NCI-H1930 (cell line): ENCODE data around the gene SCUBE2.

ENCODE experiments used
- DNase-seq, 2 experiments: peaks; one replicate each; lab custom pipeline; 2025; lab: John Stamatoyannopoulos, UW

SCUBE2 gene

GRCh38 chr11:9091044-9091922 is at the start of gene SCUBE2:
SCUBE2 (minus strand) TSS chr11:9091599; CDS start chr11:9091528, 71 bp downstream.
- no peak for DNase-seq

- DNase-seq = no peak
Measured at GRCh38 chr11:9141186-9141585, 49.8 kb upstream of the SCUBE2 start.

- DNase-seq = no peak
Measured at GRCh38 chr11:9139628-9140357, 48.4 kb upstream of the SCUBE2 start.

GRCh38 chr11:9138612-9139579 is 47.5 kb upstream of the SCUBE2 start:
- DNase-seq = peak in 1 of 2 experiments; percentile 64

GRCh38 chr11:9138133-9138453 is 46.7 kb upstream of the SCUBE2 start:
- DNase-seq = no peak

GRCh38 chr11:9137293-9138132 is 46.1 kb upstream of the SCUBE2 start:
- DNase-seq = peak; percentile 55 to 61

- no peak for DNase-seq
Measured at GRCh38 chr11:9136741-9137140, 45.3 kb upstream of the SCUBE2 start.

GRCh38 chr11:9133956-9134355 is 42.6 kb upstream of the SCUBE2 start:
- DNase-seq = no peak

- no peak for DNase-seq
Measured at GRCh38 chr11:9132203-9132878, 40.9 kb upstream of the SCUBE2 start.

GRCh38 chr11:9130297-9130696 is 38.9 kb upstream of the SCUBE2 start:
- no peak for DNase-seq

GRCh38 chr11:9126636-9127035 is 35.2 kb upstream of the SCUBE2 start:
- DNase-seq = no peak

- no peak for DNase-seq
Measured at GRCh38 chr11:9125185-9125886, 33.9 kb upstream of the SCUBE2 start.

- no peak for DNase-seq
Measured at GRCh38 chr11:9123595-9124304, 32.4 kb upstream of the SCUBE2 start.

GRCh38 chr11:9121469-9121796 is 30.0 kb upstream of the SCUBE2 start:
- DNase-seq = no peak

- DNase-seq = no peak
Measured at GRCh38 chr11:9120664-9121468, 29.5 kb upstream of the SCUBE2 start.

- DNase-seq = no peak
Measured at GRCh38 chr11:9118277-9118676, 26.9 kb upstream of the SCUBE2 start.

GRCh38 chr11:9112075-9112474 is 20.7 kb upstream of the SCUBE2 start:
- DNase-seq = no peak

- no peak for DNase-seq
Measured at GRCh38 chr11:9109858-9110731, 18.7 kb upstream of the SCUBE2 start.
